Measurements from ENCODE around the gene CEP170.
"Not testable (repeated sequence)": the region's sequence is repeated elsewhere in the genome, so short reads cannot be mapped to it uniquely, and the experiment has no call there.

DNA sequence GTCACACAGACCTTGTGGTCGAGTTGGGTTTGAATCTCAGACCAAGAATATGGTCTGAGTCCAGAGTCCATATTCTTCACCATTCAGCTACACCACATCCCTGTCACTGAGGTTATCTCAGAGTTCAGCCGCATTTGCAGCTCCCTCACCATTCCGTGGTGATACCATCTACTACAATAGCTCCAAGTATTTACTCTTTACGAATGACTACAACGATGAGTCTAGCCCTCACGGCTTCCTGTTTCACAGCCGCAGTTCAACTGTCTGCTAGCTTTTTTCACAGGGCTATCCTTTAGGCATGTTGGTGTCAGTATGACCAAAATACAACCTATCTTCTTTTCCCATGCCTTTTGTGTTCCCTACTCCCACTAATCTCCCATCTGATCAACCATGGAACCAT lies 104.2 kb downstream of the CEP170 start:
- TF ChIP-seq, protein P1, sequence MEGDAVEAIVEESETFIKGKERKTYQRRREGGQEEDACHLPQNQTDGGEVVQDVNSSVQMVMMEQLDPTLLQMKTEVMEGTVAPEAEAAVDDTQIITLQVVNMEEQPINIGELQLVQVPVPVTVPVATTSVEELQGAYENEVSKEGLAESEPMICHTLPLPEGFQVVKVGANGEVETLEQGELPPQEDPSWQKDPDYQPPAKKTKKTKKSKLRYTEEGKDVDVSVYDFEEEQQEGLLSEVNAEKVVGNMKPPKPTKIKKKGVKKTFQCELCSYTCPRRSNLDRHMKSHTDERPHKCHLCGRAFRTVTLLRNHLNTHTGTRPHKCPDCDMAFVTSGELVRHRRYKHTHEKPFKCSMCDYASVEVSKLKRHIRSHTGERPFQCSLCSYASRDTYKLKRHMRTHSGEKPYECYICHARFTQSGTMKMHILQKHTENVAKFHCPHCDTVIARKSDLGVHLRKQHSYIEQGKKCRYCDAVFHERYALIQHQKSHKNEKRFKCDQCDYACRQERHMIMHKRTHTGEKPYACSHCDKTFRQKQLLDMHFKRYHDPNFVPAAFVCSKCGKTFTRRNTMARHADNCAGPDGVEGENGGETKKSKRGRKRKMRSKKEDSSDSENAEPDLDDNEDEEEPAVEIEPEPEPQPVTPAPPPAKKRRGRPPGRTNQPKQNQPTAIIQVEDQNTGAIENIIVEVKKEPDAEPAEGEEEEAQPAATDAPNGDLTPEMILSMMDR (optimal IDR thresholded peaks at IDR 0.05 in 1 of 3, IDR thresholded peaks at IDR 0.05 in 1 of 3, conservative IDR thresholded peaks at IDR 0.05 in 1 of 3; ENCODE audit: extremely low read depth in 1 of 3, insufficient read depth in 2 of 3, low read length in 3 of 3), result not testable (repeated sequence)
- not testable (repeated sequence) for TF ChIP-seq EZH2 (IDR thresholded peaks at IDR 0.05; ENCODE audit: low read length)

Measured in keratinocyte (primary cell).